GM12892 (cell line): ENCODE data around the gene S100A2.

ENCODE experiments used
- DNase-seq: peaks from one replicate; pipeline ENCODE4 v3.0.0; 2011; ENCODE audit not compliant: insufficient read length
- FAIRE-seq: peaks from 2 replicates; lab custom pipeline; 2011; peaks lifted over from hg19 to GRCh38; lab: Jason Lieb, UNC
- POLR2A ChIP-seq: IDR thresholded peaks from 2 replicates; pipeline ENCODE4 v1.6.1; 2011; ENCODE audit warnings: low read depth, low read length, control low read depth
- POLR2AphosphoS5 ChIP-seq: IDR thresholded peaks from 2 replicates; pipeline ENCODE4 v1.6.1; 2011; ENCODE audit warnings: low read depth, low read length, control low read depth
- TAF1 ChIP-seq: IDR thresholded peaks from 2 replicates; pipeline ENCODE4 v1.6.1; 2011; ENCODE audit warnings: low read depth, mild to moderate bottlenecking, control low read depth, low read length, borderline replicate concordance

Gene S100A2

DNA sequence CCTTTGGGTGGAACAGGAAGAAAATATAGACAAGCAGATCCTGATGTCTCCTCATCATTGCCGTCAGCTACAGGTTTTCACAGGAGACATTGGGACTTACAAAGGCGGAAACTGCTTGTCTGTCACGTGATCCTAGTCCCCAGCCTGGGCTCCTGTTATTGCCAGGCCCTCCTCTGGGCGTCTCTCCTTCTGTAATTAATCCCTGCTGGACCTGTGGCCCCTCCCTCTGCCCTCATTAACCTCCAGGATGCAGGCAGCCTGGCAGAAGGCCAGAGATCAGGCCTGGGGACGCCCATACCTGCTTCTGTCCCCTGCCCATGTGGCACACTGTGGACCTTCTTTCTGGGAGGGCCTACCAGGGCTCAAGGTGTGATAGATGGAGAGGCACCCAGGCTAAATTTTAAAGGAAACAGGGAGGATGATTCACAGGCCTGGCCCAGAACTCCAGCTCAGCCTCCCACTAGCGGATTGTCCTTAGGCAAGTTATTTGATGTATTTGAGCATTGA lies 27.3 kb downstream of the S100A2 start:
- FAIRE-seq (no peak), DNase-seq (no peak)
- no peak for TF ChIP-seq POLR2AphosphoS5
- no peak for TF ChIP-seq TAF1
- no peak for TF ChIP-seq POLR2A

DNA sequence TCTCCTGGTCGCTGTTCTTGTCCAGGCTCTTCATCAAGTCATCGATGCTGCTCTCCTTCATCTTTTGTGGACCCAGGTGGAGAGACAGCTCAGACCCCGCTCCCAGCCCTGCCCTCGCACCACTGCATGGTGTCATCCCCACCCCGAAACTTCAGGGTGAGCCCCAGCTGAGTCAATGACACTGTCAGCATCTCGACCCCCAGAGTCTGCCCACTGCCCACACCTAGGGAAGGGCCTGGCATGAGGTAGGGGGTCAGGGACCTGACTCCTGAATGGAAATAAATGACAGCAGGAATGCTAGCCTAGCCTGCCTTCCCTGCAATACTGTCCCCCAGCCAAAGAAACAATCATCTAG lies 28.3 kb downstream of the S100A2 start:
- FAIRE-seq (no peak), DNase-seq (no peak)
- no peak for TF ChIP-seq POLR2AphosphoS5
- no peak for TF ChIP-seq POLR2A
- TF ChIP-seq TAF1 = no peak

DNA sequence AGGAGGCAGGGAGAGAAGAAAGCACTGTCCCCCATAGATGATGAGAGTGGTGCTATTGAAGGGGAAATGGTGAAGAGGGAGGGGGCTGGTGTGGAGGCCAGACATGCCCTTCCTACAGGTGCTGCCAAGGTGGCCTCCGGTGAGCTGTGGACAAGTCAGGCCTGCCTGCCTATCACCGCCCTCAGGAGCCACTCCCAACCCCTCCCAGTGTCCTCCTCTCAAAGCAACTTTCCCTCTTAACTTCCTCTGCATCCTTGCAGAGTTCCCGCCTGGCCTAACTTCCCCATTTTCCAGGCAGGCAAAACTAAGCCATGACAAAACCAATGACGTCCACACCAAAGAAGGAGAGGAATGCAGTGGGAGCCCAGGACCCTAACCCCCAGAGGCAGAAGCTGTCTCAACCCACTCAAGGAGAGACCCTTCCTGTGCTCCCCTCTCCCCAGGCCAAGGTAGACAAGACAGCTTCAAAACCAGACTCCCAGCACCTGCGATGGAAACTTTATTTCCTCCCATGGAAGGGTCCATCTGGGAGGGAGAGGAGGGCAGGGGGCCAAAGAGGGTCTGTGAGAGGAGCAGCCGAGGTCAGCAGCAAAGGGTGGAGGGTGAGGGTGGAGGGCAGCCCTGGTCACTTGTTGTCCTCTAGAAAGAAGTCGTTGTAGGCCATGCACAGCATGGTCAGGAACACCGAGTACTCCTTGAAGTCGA lies 28.8 kb downstream of the S100A2 start:
- no peak for DNase-seq

DNA sequence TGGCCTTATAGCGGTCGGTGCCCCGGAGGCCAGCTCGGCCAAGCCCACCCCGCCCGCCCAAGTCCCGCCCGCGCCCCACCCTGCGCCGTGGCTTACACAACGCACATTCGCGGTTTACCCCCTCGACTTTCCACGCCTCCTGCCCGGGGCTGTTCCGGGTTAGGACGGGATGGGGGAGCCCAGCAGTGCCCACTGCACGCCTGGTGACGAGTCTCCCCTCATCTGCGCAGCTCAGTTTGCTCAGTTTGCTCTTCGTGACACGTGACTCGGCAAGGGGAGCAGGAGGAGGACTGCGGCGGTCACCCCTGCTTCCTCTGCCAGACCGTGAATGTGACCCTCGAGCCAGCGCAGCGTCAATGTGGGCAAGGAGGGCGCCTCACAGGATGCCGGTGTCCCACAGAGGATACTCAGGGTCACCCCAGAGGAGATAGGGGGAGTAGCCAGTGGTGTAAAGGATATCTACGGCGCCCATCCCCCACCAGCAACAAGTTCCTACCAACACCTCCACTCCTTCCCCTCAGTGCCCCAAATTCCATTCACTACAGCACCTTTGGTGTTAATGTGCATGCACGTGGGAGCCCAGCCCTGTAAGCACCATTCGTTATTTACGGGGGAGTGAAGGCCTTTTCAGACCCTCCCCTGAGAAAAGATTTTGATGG lies 29.5 kb downstream of the S100A2 start:
- no peak for TF ChIP-seq POLR2AphosphoS5
- no peak for TF ChIP-seq TAF1
- TF ChIP-seq POLR2A = no peak
- FAIRE-seq = no peak
- DNase-seq = no peak

More for the DNA sequence above, 28.8 kb downstream of the S100A2 start:
- TF ChIP-seq POLR2A (no peak), POLR2AphosphoS5 (no peak), TAF1 (no peak)
- no peak for FAIRE-seq

DNA sequence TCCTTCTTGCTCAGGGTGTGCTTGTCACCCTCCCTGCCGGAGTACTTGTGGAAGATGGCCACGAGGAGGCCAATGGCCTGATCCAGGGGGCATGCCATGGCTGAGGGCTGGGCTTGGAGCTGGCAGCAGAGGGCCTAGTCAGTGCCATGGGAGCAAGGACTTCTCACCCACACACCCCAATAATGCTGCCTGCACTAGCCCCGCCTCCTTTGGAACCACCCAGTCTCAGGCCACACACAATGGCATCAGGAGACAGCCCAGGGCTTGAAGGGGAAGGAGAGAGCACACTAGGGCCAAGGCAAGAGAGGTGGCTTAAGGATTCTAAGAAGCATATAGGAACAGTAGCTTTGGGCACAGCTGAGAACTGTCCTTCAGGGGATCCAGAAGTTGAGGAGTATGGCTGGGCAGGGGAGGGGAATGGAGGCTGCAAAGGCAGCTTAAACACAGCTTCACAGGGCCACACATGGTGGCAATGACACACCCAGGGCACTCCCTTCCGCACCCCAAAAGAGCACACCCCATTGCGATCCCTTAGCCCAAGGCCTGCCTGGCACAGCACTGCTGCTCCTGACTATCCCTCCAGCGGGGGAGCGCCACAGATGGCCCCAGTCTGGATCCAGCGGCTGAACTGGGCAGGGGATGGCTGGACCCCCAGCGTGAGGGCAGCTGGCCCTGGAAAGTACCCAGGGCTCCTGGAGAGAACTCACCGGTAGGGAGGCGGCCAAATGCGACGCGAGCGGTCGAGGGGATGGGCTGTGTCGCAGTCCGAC lies 30.2 kb downstream of the S100A2 start, which contains the start of gene S100A6:
Gene S100A6 (minus strand): TSS at position 750 of the 770 bp plus-strand sequence. CDS start 652 bp downstream, at position 98.
- DNase-seq (no peak), FAIRE-seq (no peak)
- TF ChIP-seq POLR2AphosphoS5 = no peak

DNA sequence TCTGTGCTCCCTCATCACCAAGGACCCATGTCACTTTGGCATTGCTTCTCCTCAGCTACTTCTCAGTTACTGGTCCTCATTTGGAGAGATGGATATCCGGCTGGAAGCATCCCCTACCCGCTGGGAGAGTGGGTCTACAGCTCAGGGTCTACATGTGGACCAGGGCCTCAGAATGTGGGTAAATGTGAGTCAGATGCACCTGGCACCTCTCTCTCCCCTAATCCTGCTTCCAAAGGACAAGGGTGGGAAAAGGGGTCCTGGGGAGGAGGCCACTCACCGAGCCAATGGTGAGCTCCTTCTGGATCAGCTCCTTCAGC lies 30.8 kb downstream of the S100A2 start:
- TF ChIP-seq TAF1 = no peak
- TF ChIP-seq POLR2A = no peak
- no peak for TF ChIP-seq POLR2AphosphoS5
- no peak for FAIRE-seq
- no peak for DNase-seq

DNA sequence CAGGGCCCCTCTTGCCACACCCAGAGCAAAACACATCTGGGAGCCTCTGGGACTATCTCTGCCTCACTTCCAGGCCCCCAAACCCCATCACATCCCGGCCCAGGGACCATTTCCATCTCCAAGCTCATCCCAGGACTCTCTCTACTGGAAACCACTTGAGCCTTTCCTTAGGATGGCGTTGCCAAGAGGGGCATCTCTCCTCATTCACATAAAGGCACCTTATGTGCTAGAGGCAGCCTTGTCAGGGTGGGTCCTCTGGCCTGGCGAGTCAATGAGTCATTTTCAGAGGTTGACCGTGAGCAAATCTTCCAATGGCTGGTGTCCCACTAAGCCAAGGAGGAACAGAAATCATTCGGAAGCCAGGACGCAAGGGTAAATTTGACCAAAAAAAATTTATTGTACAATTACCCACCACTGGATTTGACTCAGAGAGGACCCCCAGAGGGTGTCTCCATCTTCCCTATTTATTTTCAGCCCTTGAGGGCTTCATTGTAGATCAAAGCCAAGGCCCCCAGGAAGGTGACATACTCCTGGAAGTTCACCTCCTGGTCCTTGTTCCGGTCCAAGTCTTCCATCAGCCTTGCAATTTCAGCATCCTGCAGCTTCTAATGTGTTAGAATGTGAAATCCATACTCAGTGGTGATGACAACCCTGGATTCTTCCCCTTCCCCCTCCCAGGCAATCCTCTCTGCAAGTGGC lies 31.3 kb downstream of the S100A2 start:
- TF ChIP-seq POLR2A = no peak
- no peak for TF ChIP-seq TAF1
- TF ChIP-seq POLR2AphosphoS5 = no peak
- DNase-seq = no peak
- FAIRE-seq = no peak

DNA sequence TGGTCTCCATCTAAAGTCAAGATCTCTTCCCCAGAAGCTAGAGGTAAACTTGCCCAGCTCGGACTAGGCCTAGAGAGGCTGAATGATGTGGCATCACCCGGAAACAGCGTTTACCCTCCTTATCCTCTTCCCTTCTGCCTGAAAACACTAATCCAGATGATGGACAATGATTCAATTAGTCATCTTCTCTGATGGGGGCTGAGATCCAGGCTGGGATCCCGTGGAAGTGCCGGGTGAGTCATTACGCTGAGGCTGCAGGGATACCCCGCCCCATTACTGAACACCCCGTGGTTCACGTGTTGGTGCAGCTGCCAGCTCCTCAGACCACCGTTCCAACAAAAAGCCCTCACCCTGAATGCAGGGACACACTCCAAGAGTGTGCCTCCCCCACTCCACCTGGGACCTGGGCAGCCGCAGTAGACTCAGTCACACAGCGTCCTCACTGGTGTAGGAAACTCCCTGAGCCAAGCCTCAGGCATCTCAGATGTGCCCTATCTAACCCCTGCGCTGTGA lies 31.9 kb downstream of the S100A2 start:
- TF ChIP-seq TAF1 (no peak), POLR2A (no peak), POLR2AphosphoS5 (no peak)
- DNase-seq = no peak
- FAIRE-seq = no peak

DNA sequence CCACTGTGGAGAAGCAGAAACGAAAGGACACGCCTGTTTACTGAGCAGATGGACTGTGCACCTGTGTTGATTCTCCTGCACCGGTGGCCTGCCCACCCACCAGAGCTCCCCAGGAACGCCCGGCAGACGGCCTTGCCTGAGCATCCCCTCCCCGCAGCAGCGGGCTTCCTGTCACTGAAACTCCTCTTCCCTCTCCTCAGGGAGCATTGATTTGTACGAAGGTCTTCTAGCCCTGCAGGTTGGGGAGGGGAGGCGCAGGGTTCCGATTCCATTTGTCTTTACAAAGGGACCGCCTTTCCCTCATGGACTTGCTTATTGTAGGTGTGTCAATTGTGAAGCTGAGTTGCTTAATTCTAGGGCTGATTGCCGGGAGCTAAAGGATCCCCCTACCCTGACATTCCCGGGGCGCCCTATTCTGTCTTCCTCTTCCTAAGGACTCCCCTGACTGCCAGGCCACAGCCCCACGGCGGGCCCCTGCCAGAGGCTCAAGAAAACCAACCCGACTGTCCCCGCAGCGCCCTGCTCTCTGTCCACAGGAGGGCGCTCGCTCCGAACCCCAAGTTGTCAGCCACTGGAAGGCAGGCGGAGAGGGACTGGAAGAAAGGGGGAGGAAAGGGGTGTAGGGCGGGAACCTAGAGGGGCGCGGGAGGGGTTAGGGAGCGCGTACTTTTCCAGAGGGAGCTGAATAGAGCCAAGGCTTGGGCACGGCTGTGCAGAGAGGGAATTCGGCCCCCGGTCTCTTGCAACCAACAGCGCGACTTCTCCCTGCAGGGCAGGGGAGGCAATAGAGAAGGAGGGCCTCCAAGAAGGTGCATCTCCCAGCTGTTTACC lies 32.7 kb downstream of the S100A2 start:
- DNase-seq (peak; percentile 72), FAIRE-seq (no peak)
- no peak for TF ChIP-seq POLR2AphosphoS5
- TF ChIP-seq POLR2A = no peak
- TF ChIP-seq TAF1 = no peak

DNA sequence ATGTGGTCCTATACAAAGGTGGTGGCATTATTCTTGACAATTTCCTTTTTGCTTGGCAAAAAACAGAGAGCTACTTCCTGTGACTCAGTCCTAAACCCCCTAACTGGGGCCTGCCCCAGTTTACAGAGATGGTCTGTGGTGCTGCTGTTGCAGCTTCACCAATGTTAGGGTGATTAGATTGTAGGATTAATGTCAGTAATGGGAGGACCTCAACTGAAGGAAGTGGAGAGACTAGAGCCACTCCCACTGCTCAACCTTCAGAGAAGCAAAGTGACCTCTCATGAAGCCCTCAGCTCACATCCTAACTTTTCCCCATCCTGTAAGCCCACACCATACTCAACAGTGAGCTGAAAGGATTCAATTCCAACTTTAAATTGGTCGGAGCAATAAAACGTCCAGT lies 33.5 kb downstream of the S100A2 start:
- TF ChIP-seq POLR2A = no peak
- no peak for TF ChIP-seq POLR2AphosphoS5
- TF ChIP-seq TAF1 = no peak
- DNase-seq (no peak), FAIRE-seq (no peak)

DNA sequence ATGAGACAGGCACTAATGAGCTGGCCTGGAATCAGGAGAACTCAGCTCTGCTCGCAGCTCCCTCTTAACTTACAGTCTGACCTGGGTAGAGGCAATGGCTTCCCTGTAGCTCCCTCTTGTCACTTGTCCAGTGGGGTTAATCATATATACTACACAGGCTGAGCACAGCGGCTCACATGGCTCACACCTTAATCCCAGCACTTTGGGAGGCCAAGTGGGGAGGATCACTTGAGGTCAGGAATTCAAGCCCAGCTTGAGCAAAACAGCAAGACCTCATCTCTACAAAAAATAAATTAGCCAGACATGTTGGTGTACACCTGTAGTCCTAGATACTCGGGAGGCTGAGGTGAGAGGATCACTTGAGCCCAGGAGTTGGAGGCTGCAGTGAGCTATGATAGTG lies 34.0 kb downstream of the S100A2 start:
- DNase-seq (no peak), FAIRE-seq (no peak)
- TF ChIP-seq POLR2AphosphoS5 (no peak), POLR2A (no peak), TAF1 (no peak)
